ENCODE measurements around the gene CEP43.

The CEP43 gene

DNA sequence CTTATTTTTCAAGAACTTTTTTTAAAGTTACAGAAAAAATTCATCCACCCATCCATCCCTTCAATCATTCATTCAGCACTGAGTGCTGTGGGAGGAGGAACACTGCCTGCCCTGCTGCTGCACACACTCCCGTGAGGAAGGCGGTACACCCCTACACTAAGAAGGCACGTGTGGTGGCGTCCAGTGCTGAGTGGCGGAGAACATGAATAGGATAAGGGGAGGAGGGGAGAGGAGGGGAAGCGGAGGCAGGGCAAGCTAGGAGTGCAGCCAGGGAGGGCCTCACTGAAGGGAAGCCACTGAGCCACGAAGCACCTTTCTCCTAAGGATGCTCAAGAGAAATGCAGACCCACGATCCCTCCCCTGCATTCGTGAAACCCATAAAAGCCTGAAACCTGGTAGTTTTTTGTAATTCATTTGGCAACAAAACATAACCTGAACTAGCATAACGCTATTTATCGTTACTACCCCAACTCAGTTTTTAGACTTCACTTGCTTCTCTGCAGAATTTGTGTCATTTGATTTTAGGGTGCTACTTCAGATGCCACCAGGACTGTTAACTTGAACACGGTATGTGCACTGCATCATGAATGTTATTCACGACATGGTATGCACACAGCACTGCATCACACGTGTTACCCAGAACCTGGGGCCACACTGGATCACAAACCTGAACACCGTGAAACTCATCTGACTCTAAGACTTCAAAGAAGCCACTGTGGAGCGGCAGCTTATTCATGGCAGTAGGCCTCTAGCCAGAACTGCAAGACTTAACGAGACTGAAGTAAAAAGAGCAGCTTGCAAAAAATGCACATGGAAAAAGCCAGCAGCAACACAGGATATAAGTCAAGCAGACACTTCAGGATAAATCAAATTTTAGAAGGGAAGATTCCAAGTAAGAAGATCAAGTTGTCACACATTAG lies 46.4 kb upstream of the CEP43 start:
- TF ChIP-seq, protein P1, sequence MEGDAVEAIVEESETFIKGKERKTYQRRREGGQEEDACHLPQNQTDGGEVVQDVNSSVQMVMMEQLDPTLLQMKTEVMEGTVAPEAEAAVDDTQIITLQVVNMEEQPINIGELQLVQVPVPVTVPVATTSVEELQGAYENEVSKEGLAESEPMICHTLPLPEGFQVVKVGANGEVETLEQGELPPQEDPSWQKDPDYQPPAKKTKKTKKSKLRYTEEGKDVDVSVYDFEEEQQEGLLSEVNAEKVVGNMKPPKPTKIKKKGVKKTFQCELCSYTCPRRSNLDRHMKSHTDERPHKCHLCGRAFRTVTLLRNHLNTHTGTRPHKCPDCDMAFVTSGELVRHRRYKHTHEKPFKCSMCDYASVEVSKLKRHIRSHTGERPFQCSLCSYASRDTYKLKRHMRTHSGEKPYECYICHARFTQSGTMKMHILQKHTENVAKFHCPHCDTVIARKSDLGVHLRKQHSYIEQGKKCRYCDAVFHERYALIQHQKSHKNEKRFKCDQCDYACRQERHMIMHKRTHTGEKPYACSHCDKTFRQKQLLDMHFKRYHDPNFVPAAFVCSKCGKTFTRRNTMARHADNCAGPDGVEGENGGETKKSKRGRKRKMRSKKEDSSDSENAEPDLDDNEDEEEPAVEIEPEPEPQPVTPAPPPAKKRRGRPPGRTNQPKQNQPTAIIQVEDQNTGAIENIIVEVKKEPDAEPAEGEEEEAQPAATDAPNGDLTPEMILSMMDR (IDR thresholded peaks at IDR 0.05; ENCODE audit: low read depth, low read length) = no peak
- no peak for DNase-seq (ENCODE audit: low read depth in 2 of 2)
- H3K4me3 ChIP-seq (replicated peaks in 1 of 2; ENCODE audit: low read depth in 2 of 2, low read length in 2 of 2) = no peak overlapping the region

DNA sequence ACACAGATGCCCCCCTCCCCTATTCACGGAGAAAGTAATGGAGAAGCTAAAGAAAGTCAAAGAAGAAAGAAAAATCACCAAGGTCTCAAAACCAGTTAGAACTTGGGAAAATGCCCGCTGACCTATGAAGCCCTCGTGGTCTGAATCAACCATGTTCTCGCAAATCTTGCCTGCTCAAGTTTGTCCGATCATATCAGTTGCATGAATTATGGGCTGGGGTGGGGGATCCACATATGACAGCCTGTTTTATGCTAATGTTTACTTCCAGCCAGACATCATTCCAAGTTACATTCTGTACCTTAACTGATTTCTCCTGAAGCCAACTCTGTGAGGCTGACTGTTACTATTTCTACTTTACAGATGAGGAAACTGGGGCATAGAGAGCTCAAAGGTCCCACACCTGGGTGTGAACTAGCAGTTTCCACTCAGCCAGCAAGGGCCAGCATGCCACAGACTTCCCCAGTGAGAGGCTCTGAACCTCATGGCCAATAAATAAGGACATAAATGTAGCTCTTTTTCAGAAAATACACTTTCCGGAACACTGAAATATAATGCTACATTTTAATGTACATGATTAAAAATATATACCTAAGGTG lies 45.0 kb upstream of the CEP43 start:
- H3K4me3 ChIP-seq (replicated peaks in 1 of 2; ENCODE audit: low read depth in 2 of 2, low read length in 2 of 2) = no peak overlapping the region
- TF ChIP-seq, protein P1 (IDR thresholded peaks at IDR 0.05; ENCODE audit: low read depth, low read length) = no peak
- no peak for DNase-seq (ENCODE audit: low read depth in 2 of 2)

DNA sequence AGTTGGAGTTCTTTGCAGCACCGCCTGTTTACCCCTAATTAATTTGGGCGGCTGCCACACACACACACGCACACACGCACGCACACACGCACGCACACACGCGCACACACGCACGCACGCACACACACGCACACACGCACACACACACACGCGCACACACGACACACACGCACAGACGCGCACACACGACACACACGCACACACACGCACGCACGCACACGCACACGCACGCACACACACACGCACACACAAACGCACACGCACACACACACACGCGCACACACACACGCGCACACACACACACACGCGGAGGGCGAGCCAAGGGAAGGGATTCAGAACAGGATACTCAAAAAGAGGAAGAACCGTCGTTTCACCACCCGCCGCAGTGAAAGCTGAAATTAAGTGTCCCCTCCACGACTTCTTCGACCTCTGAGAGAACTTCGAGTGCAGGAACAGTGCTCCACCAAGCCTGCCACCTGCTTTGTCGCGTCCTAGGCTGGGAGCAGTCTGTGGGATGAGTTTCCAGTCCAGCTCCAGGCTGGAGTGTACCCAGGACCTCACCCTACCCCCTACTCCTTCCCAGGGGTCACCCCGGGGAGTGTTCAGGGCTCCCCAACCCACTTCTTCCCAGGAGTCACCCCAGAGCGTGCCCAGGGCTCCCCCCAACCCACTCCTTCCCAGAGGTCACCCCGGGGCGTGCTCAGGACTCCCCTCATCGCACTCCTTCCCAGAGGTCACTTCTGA lies 43.9 kb upstream of the CEP43 start:
- peak overlapping the region; percentile 62 to 79 for H3K4me3 ChIP-seq (replicated peaks in 1 of 2; ENCODE audit: low read depth in 2 of 2, low read length in 2 of 2)
- DNase-seq (ENCODE audit: low read depth in 2 of 2) = no peak

DNA sequence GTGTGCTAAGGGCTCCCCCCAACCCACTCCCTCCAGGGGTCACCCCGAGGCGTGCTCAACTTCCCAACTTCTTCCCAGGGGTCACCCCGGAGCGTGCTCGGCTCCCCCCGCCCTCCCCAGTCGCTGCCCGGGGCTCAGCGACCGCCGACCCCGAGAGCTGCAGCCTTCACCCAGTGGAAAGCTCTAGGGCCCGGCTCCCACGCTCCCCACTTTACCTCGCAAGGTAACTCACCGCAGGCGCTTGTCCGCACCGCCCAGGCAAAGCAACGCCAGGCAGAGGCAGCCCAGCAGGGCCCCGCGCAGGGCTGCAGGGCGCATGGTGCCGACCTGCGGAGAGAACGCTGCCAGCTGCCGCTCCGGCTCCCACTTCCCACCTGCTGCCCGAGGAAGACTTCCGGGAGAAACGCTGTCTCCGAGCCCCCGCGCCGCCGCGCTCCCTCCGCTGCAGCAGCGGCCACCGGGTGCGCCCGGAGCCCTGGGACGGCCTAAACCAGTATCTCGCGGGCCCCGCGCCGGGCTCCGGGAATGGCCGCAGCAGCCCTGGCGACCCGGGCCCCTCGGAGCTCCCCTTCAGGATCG lies 43.2 kb upstream of the CEP43 start:
- no peak for DNase-seq (ENCODE audit: low read depth in 2 of 2)
- TF ChIP-seq, protein P1 (IDR thresholded peaks at IDR 0.05; ENCODE audit: low read depth, low read length) = no peak
- H3K4me3 ChIP-seq (replicated peaks in 1 of 2; ENCODE audit: low read depth in 2 of 2, low read length in 2 of 2) = peak overlapping the region; percentile 62 to 79

More for the DNA sequence above, 43.9 kb upstream of the CEP43 start:
- TF ChIP-seq, protein P1 (IDR thresholded peaks at IDR 0.05; ENCODE audit: low read depth, low read length) = no peak

DNA sequence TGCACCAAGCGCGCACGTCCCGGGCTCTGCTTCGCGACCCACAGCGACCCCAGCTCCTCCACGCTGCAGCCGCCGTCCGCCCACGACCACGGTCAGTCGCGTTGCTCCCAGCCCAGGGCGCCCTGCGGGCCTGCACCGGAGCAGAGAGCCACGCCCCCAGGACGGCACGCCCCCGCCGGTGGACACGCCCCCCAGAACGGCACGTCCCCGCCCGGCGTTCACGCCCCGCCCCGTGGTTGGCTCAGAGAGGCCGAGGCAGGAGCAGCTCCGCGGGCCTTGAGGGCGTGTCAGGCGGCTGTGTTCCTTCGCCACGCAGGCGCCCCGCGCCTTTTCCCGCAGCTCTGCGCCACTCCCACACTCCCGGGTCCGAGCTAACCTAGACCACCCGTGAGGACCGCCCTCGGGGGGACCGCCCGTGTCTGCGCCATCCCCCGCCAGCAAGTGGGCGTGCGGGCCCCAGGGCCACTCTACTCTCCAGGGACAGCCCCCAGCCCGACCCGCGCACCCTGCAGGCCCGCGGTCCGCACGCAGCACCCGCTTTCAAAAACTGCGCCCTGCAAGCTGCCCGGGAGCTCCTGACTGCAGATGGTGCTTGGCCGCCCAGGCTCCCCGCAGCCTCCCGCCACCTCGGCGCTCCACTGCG lies 42.6 kb upstream of the CEP43 start, which contains the start of gene RNASET2:
RNASET2 (minus strand) TSS at position 107 of the 643 bp plus-strand sequence. CDS start 368 bp downstream, outside the sequence.
- TF ChIP-seq, protein P1 (IDR thresholded peaks at IDR 0.05; ENCODE audit: low read depth, low read length) = no peak
- DNase-seq (ENCODE audit: low read depth in 2 of 2) = peak; percentile 86 to 92
- peak within 1 kb of the TSS; percentile 69 to 79 for H3K4me3 ChIP-seq (replicated peaks in 1 of 2; ENCODE audit: low read depth in 2 of 2, low read length in 2 of 2)

Measured in cardiac fibroblast (primary cell).